HepG2 (cell line): Measurements from ENCODE around the gene SLC25A36. TPM values are rescaled to one million over a fixed set of nuclear protein-coding genes. Genes with fewer than 3 reads are reported as not detected.

Source experiments
- KLF16 ChIP-seq, 2 experiments: sonication (generic) in 1 of 2; formaldehyde crosslinking in 1 of 2; IDR thresholded peaks; 2 replicates each; pipeline versions ENCODE4 v1.6.1 to v1.8.0; 2016 to 2023; ENCODE audit warnings: missing genetic modification reagents in 2 of 2, missing compliant biosample characterization in 1 of 2
- NFAT5 ChIP-seq: sonication (generic); formaldehyde crosslinking; IDR thresholded peaks from 2 replicates; pipeline ENCODE4 v1.4.0; 2020; ENCODE audit warnings: missing genetic modification reagents
- NFE2 ChIP-seq: sonication (generic); formaldehyde crosslinking; IDR thresholded peaks from 2 replicates; pipeline ENCODE4 v1.4.0; 2020; ENCODE audit warnings: missing genetic modification reagents
- POLR2AphosphoS5 ChIP-seq: IDR thresholded peaks from 2 replicates; pipeline ENCODE4 v1.6.1; 2012; ENCODE audit warnings: low read depth, low read length
- RARG ChIP-seq: sonication (generic); formaldehyde crosslinking; IDR thresholded peaks from 2 replicates; pipeline ENCODE4 v1.4.0; 2020; ENCODE audit warnings: low read depth, mild to moderate bottlenecking, missing genetic modification reagents
- ZNF704 ChIP-seq: sonication (generic); formaldehyde crosslinking; IDR thresholded peaks from 2 replicates; pipeline ENCODE4 v1.8.1; 2023; ENCODE audit warnings: mild to moderate bottlenecking, inconsistent platforms, moderate library complexity, missing genetic modification reagents, borderline replicate concordance
- ZNF713 ChIP-seq: sonication (generic); formaldehyde crosslinking; IDR thresholded peaks from 2 replicates; pipeline ENCODE4 v1.4.0; 2020; ENCODE audit warnings: mild to moderate bottlenecking, missing genetic modification reagents
- polyA plus RNA-seq, 8 experiments: library from polyadenylated mRNA; depleted of rRNA in 3 of 8; stranded (reverse) in 7 of 8; unstranded in 1 of 8; fragments of >200 nt; fragmentation: Illumina TruSeq in 4 of 8; extraction: Trizol in 4 of 8; gene quantifications; 2 replicates each; pipeline versions ENCODE4 v1.2.1 to v1.2.3, GENCODE V29; 2011 to 2016; ENCODE audit warnings: low read depth in 4 of 8, missing spikeins in 1 of 8, mixed read lengths in 1 of 8; ENCODE audit not compliant: insufficient read depth in 1 of 8
- total RNA-seq, 5 experiments: library from RNA; depleted of rRNA; stranded (reverse); fragments of >200 nt; fragmentation: Illumina TruSeq; extraction: Trizol; gene quantifications; 2 replicates each; pipeline ENCODE4 v1.2.3, GENCODE V29; 2016; ENCODE audit warnings: low read depth in 1 of 5
- TF ChIP-seq, protein P1 (sequence below), 2 experiments: fragments of 450-650 bp in 1 of 2; sonication (generic) in 1 of 2; formaldehyde crosslinking in 1 of 2; IDR thresholded peaks; 2 replicates each; pipeline versions ENCODE4 v1.6.1 to v1.8.0; 2016 to 2022; ENCODE audit warnings: antibody characterized with exemption in 1 of 2, mild to moderate bottlenecking in 1 of 2, missing genetic modification reagents in 1 of 2

Gene SLC25A36
- total and polyA plus RNA-seq, 2 of the 13 experiments (the other 11 are each of a cell fraction or from before 2014, with no cell fraction given) = 30.6 to 85.6 TPM

DNA sequence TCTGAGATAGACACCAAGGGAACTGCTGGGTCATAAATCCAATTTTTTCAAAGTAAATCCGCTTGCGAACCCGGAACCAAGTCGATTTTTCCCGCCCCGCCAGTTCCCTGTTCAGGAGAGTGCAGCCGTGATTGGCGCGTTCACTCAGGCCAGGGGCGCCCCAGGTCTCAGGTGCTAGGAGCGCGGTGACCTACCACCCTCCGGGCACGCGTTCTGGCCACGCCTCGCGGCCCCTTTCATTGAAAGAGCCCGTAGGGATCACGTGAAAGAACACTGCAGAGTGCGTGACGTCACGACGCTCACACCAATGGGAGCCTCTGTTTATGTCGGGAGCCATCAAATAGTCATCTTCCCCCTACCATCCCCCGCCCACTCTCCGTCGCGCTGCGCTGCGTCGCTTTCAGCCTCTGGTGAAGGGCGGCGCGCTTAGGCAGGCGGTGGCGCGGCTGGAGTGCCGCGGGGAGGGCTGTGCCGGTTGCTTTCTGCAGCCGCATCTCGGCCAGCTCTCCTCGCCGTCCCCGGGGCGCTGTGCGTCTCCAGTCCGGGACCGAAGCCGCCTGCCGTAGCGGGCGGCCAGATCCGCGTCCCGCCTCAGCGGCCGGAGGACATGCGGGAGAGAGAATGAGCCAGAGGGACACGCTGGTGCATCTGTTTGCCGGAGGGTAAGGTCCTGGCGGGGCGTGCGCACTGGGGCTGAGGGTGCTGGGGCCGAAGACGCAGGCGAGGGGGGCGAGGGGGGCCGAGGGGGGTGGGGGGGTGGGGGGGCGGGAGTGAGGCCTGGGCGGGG, at the start of gene SLC25A36 (continued):
- TF ChIP-seq NFAT5 (peak; percentile 95), RARG (no peak), NFE2 (no peak), POLR2AphosphoS5 (peak; percentile 84), KLF16 (CRISPR knock-in tag; IDR thresholded peaks at IDR 0.05) (peak in 1 of 2 experiments; percentile 72; a peak in 2 of 4 replicates), ZNF713 (CRISPR knock-in tag) (peak; percentile 85; the same call in 1 of the 2 replicates), ZNF704 (CRISPR knock-in tag) (peak; percentile 75; the same call in 1 of the 2 replicates)
- TF ChIP-seq, protein P1, sequence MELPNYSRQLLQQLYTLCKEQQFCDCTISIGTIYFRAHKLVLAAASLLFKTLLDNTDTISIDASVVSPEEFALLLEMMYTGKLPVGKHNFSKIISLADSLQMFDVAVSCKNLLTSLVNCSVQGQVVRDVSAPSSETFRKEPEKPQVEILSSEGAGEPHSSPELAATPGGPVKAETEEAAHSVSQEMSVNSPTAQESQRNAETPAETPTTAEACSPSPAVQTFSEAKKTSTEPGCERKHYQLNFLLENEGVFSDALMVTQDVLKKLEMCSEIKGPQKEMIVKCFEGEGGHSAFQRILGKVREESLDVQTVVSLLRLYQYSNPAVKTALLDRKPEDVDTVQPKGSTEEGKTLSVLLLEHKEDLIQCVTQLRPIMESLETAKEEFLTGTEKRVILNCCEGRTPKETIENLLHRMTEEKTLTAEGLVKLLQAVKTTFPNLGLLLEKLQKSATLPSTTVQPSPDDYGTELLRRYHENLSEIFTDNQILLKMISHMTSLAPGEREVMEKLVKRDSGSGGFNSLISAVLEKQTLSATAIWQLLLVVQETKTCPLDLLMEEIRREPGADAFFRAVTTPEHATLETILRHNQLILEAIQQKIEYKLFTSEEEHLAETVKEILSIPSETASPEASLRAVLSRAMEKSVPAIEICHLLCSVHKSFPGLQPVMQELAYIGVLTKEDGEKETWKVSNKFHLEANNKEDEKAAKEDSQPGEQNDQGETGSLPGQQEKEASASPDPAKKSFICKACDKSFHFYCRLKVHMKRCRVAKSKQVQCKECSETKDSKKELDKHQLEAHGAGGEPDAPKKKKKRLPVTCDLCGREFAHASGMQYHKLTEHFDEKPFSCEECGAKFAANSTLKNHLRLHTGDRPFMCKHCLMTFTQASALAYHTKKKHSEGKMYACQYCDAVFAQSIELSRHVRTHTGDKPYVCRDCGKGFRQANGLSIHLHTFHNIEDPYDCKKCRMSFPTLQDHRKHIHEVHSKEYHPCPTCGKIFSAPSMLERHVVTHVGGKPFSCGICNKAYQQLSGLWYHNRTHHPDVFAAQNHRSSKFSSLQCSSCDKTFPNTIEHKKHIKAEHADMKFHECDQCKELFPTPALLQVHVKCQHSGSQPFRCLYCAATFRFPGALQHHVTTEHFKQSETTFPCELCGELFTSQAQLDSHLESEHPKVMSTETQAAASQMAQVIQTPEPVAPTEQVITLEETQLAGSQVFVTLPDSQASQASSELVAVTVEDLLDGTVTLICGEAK (IDR thresholded peaks at IDR 0.05) = no peak
- TF ChIP-seq, protein P1 (CRISPR knock-in tag; IDR thresholded peaks at IDR 0.05) = peak; percentile 92
